HEK293 (cell line): Measurements from ENCODE around the gene CRIM1.

ENCODE experiments used
- BCL11B ChIP-seq: fragments of 450-650 bp; formaldehyde crosslinking; IDR thresholded peaks from 2 replicates; pipeline ENCODE4 v1.5.1; 2016; ENCODE audit warnings: low read depth, missing biosample characterization, missing genetic modification characterization
- EGR2 ChIP-seq: fragments of 450-650 bp; formaldehyde crosslinking; IDR thresholded peaks from 2 replicates; pipeline ENCODE4 v1.5.1; 2016; ENCODE audit warnings: low read depth, missing biosample characterization, missing genetic modification characterization
- GLI2 ChIP-seq: fragments of 450-650 bp; formaldehyde crosslinking; IDR thresholded peaks from 2 replicates; pipeline ENCODE4; 2017; ENCODE audit warnings: missing biosample characterization, missing genetic modification characterization, low read depth, borderline replicate concordance
- GLIS2 ChIP-seq: fragments of 450-650 bp; formaldehyde crosslinking; IDR thresholded peaks from 2 replicates; pipeline ENCODE4 v1.5.1; 2016; ENCODE audit warnings: missing biosample characterization, missing genetic modification characterization
- HOXC10 ChIP-seq: sonication (generic); formaldehyde crosslinking; IDR thresholded peaks from 2 replicates; pipeline ENCODE4 v1.8.1; 2023; ENCODE audit warnings: mild to moderate bottlenecking, missing genetic modification reagents
- KLF1 ChIP-seq: fragments of 450-650 bp; formaldehyde crosslinking; IDR thresholded peaks from 2 replicates; pipeline ENCODE4 v1.5.1; 2016; ENCODE audit warnings: missing biosample characterization, missing genetic modification characterization
- KLF17 ChIP-seq: fragments of 450-650 bp; formaldehyde crosslinking; IDR thresholded peaks from 2 replicates; pipeline ENCODE4 v1.5.1; 2016; ENCODE audit warnings: missing biosample characterization, missing genetic modification characterization
- KLF7 ChIP-seq: fragments of 450-650 bp; formaldehyde crosslinking; IDR thresholded peaks from 2 replicates; pipeline ENCODE4 v1.5.1; 2016; ENCODE audit warnings: missing biosample characterization, missing genetic modification characterization, borderline replicate concordance
- KLF8 ChIP-seq: fragments of 450-650 bp; formaldehyde crosslinking; IDR thresholded peaks from 2 replicates; pipeline ENCODE4 v1.5.1; 2016; ENCODE audit warnings: missing biosample characterization, missing genetic modification characterization
- KLF9 ChIP-seq: fragments of 450-650 bp; formaldehyde crosslinking; IDR thresholded peaks from 2 replicates; pipeline ENCODE4 v1.5.1; 2016; ENCODE audit warnings: missing biosample characterization, missing genetic modification characterization, low read depth
- PRDM10 ChIP-seq: fragments of 450-650 bp; formaldehyde crosslinking; IDR thresholded peaks from 2 replicates; pipeline ENCODE4 v1.5.1; 2016; ENCODE audit warnings: missing biosample characterization, missing genetic modification characterization
- ZBTB11 ChIP-seq: fragments of 450-650 bp; formaldehyde crosslinking; conservative IDR thresholded peaks from 2 replicates; pipeline ENCODE4 v1.5.1; 2016; ENCODE audit warnings: low read depth, missing biosample characterization, missing genetic modification characterization
- ZBTB17 ChIP-seq: fragments of 450-650 bp; formaldehyde crosslinking; IDR thresholded peaks from 2 replicates; pipeline ENCODE4 v1.5.1; 2016; ENCODE audit warnings: missing biosample characterization, missing genetic modification characterization
- ZBTB21 ChIP-seq: fragments of 450-650 bp; formaldehyde crosslinking; IDR thresholded peaks from 2 replicates; pipeline ENCODE4 v1.5.1; 2017; ENCODE audit warnings: missing biosample characterization, missing genetic modification characterization
- ZBTB26 ChIP-seq: fragments of 450-650 bp; formaldehyde crosslinking; optimal IDR thresholded peaks from 2 replicates; pipeline ENCODE3; 2016; ENCODE audit warnings: missing biosample characterization, mild to moderate bottlenecking, missing genetic modification characterization
- ZFHX2 ChIP-seq: fragments of 450-650 bp; formaldehyde crosslinking; conservative IDR thresholded peaks from 2 replicates; pipeline ENCODE4 v1.5.1; 2016; ENCODE audit warnings: missing biosample characterization, missing genetic modification characterization
- ZFP41 ChIP-seq: fragments of 450-650 bp; formaldehyde crosslinking; IDR thresholded peaks from 2 replicates; pipeline ENCODE4 v1.5.1; 2016; ENCODE audit warnings: missing biosample characterization, missing genetic modification characterization, borderline replicate concordance
- ZFP69B ChIP-seq: fragments of 450-650 bp; formaldehyde crosslinking; IDR thresholded peaks from 2 replicates; pipeline ENCODE4 v1.5.1; 2016; ENCODE audit warnings: missing biosample characterization, missing genetic modification characterization
- ZIC2 ChIP-seq: fragments of 450-650 bp; formaldehyde crosslinking; IDR thresholded peaks from 2 replicates; pipeline ENCODE4 v1.5.1; 2016; ENCODE audit warnings: missing biosample characterization, missing genetic modification characterization
- ZNF114 ChIP-seq: fragments of 450-650 bp; formaldehyde crosslinking; IDR thresholded peaks from 2 replicates; pipeline ENCODE4 v1.5.0; 2017; ENCODE audit warnings: missing biosample characterization, missing genetic modification characterization
- ZNF138 ChIP-seq: fragments of 450-650 bp; formaldehyde crosslinking; IDR thresholded peaks from 2 replicates; pipeline ENCODE4 v1.5.1; 2016; ENCODE audit warnings: missing biosample characterization, missing genetic modification characterization, borderline replicate concordance
- ZNF16 ChIP-seq: fragments of 450-650 bp; formaldehyde crosslinking; IDR thresholded peaks from 2 replicates; pipeline ENCODE4 v1.5.1; 2016; ENCODE audit warnings: low read depth, missing biosample characterization, missing genetic modification characterization
- ZNF175 ChIP-seq: fragments of 450-650 bp; formaldehyde crosslinking; IDR thresholded peaks from 2 replicates; pipeline ENCODE4 v1.5.1; 2016; ENCODE audit warnings: missing biosample characterization, missing genetic modification characterization
- ZNF274 ChIP-seq, 2 experiments: fragments of 200-500 bp in 1 of 2; fragments of 450-650 bp in 1 of 2; sonication (Bioruptor generic) in 1 of 2; formaldehyde crosslinking in 1 of 2; IDR thresholded peaks; 2 replicates each; pipeline versions ENCODE4 v1.5.1 to v1.6.1; 2014 to 2016; ENCODE audit warnings: borderline replicate concordance in 1 of 2, inconsistent platforms in 1 of 2, low read length in 1 of 2, missing biosample characterization in 1 of 2, missing genetic modification characterization in 1 of 2
- ZNF366 ChIP-seq: fragments of 450-650 bp; formaldehyde crosslinking; conservative IDR thresholded peaks from 2 replicates; pipeline ENCODE4 v1.5.1; 2016; ENCODE audit warnings: missing biosample characterization, missing genetic modification characterization
- ZNF639 ChIP-seq: fragments of 450-650 bp; formaldehyde crosslinking; IDR thresholded peaks from 2 replicates; pipeline ENCODE4 v1.5.1; 2016; ENCODE audit warnings: missing biosample characterization, missing genetic modification characterization
- ZNF654 ChIP-seq: fragments of 450-650 bp; formaldehyde crosslinking; IDR thresholded peaks from 2 replicates; pipeline ENCODE4 v1.5.1; 2016; ENCODE audit warnings: low read depth, missing biosample characterization, missing genetic modification characterization
- ZNF76 ChIP-seq: fragments of 450-650 bp; formaldehyde crosslinking; IDR thresholded peaks from 2 replicates; pipeline ENCODE4; 2016; ENCODE audit warnings: low read depth, missing biosample characterization, missing genetic modification characterization, borderline replicate concordance
- ZNF791 ChIP-seq: fragments of 450-650 bp; formaldehyde crosslinking; IDR thresholded peaks from 2 replicates; pipeline ENCODE4 v1.5.1; 2016; ENCODE audit warnings: missing biosample characterization, missing genetic modification characterization

The CRIM1 gene

GRCh38 chr2:36597532-36598377 lies 242.2 kb downstream of the CRIM1 start, which contains the start of gene FEZ2 (continued):
- peak; percentile 54 for TF ChIP-seq ZBTB26
- TF ChIP-seq ZNF274 (IDR thresholded peaks at IDR 0.05; ENCODE audit: low read length), result no peak
- no peak for TF ChIP-seq ZNF274 (tag by site-specific recombination; IDR thresholded peaks at IDR 0.05; ENCODE audit: borderline replicate concordance)
- no peak for TF ChIP-seq ZNF639 (tag by site-specific recombination)
- TF ChIP-seq GLI2 (tag by site-specific recombination), result no peak
- TF ChIP-seq ZFHX2 (tag by site-specific recombination), result peak; percentile 65
- no peak for TF ChIP-seq BCL11B (tag by site-specific recombination)
- no peak for TF ChIP-seq KLF7 (tag by site-specific recombination)
- TF ChIP-seq ZNF76, result peak; percentile 54; the same call in 1 of the 2 replicates
- peak; percentile 72 for TF ChIP-seq ZBTB11 (tag by site-specific recombination)
- peak; percentile 53 for TF ChIP-seq GLIS2
- no peak for TF ChIP-seq ZNF791 (tag by site-specific recombination)
- no peak for TF ChIP-seq ZFP41 (tag by site-specific recombination)
- no peak for TF ChIP-seq ZFP69B (tag by site-specific recombination)
- TF ChIP-seq ZIC2 (tag by site-specific recombination), result peak; percentile 62
- TF ChIP-seq ZNF138 (tag by site-specific recombination), result no peak
- no peak for TF ChIP-seq ZNF654 (tag by site-specific recombination)
- peak; percentile 76 for TF ChIP-seq KLF1 (tag by site-specific recombination)
- TF ChIP-seq KLF17 (tag by site-specific recombination), result no peak
- TF ChIP-seq ZBTB21 (tag by site-specific recombination), result no peak
- no peak for TF ChIP-seq ZNF175
- TF ChIP-seq EGR2 (tag by site-specific recombination), result peak; percentile 45
- peak; percentile 77 for TF ChIP-seq KLF9 (tag by site-specific recombination)
- TF ChIP-seq HOXC10 (CRISPR knock-in tag), result no peak
- no peak for TF ChIP-seq ZNF114 (tag by site-specific recombination)
- TF ChIP-seq KLF8 (tag by site-specific recombination), result peak; percentile 76; the same call in 1 of the 2 replicates
- 0 out of 2 replicates have a peak, but pooled peaks have one; percentile 17 for TF ChIP-seq PRDM10 (tag by site-specific recombination)
- peak; percentile 55 for TF ChIP-seq ZBTB17 (tag by site-specific recombination)
- 0 out of 2 replicates have a peak, but pooled peaks have one; percentile 13 for TF ChIP-seq ZNF366
- no peak for TF ChIP-seq ZNF16 (tag by site-specific recombination)
